ENCODE data around the gene GPT2. TPM values are rescaled to one million over a fixed set of nuclear protein-coding genes. Genes with fewer than 3 reads are reported as not detected.

GPT2 gene
- total RNA-seq, 1 donor from 2014 or later, result 17.4 TPM

DNA sequence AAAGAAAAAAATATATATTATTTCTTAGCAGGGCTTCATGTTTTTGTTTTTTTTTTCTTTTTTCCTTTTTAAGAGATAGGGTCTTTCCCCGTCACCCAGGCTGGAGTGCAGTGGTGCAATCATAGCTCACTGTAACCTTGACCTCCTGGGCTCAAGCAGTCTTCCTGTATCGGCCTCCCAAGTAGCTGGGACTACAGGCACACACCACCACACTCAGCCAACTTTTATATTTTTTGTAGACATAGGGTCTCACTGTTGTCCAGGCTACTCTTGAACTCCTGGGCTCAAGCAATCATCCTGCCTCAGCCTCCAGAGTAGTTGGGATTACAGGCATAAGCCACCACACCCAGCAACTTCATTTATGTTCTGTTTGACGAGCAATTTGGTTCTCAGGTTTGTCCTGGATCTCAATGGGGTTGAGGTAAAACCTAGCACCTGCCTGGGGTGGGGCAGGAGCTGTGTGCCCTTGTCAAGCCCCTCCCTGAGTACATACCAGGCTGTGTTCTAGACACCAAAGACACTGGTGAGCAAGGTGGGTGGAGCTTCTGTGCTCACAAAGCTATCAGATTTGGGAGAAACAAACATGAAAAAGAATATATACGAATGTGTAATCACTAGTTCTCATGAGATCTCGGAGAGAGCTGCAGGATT, 19.2 kb downstream of the GPT2 start:
- peaks cover 6% of the 10 kb centered on the region for H3K4me1 Mint-ChIP-seq
- TF ChIP-seq, protein P1, sequence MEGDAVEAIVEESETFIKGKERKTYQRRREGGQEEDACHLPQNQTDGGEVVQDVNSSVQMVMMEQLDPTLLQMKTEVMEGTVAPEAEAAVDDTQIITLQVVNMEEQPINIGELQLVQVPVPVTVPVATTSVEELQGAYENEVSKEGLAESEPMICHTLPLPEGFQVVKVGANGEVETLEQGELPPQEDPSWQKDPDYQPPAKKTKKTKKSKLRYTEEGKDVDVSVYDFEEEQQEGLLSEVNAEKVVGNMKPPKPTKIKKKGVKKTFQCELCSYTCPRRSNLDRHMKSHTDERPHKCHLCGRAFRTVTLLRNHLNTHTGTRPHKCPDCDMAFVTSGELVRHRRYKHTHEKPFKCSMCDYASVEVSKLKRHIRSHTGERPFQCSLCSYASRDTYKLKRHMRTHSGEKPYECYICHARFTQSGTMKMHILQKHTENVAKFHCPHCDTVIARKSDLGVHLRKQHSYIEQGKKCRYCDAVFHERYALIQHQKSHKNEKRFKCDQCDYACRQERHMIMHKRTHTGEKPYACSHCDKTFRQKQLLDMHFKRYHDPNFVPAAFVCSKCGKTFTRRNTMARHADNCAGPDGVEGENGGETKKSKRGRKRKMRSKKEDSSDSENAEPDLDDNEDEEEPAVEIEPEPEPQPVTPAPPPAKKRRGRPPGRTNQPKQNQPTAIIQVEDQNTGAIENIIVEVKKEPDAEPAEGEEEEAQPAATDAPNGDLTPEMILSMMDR (IDR thresholded peaks at IDR 0.05), result no peak
- H3K36me3 Mint-ChIP-seq (ENCODE audit: low read depth), result no peaks in the 10 kb centered on the region
- CTCF ChIA-PET, result interaction anchor here (1.6 kb wide), 1 partner anchor 230 kb away, joined by 5 read pairs; no protein-coding TSS in a partner anchor
- POLR2A ChIA-PET, result interaction anchor here (0.6 kb wide), 2 partner anchors 15 to 51 kb away, joined by 3 to 10 read pairs; no protein-coding TSS in a partner anchor
- H3K27me3 Mint-ChIP-seq, result no peaks in the 10 kb centered on the region
- no peak for ATAC-seq (ENCODE audit: low read depth)
- no peaks in the 10 kb centered on the region for H3K9me3 Mint-ChIP-seq
- DNase-seq, result no peak
- H3K27ac Mint-ChIP-seq, result peak overlapping the region; percentile 41
- intact Hi-C loops (cut with micrococcal nuclease), result no loop called here
- no peak overlapping the region for H3K4me3 Mint-ChIP-seq

DNA sequence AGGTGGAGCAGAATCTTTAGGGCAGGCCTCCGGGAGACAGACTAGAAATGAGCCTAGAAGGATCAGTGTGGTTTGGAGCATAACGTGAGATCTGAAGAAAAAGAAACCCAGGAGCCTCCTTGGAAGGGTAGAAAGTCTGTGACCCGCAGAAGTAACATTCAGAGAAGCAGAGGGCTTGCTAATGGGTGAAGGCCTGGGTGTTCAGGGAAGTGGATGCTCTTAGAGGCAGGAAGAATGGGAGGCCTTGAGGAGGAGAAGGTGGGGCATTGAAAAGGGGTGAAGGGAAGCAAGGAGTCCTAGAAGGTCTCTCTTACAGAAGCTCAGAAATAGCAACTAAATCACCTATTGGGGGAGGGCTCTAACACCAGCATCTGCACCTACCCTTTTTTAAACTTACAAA, 20.3 kb downstream of the GPT2 start:
- Mint-ChIP-seq H3K9me3 (no peaks in the 10 kb centered on the region), H3K4me3 (no peak overlapping the region), H3K36me3 (ENCODE audit: low read depth) (no peaks in the 10 kb centered on the region), H3K27ac (no peak overlapping the region), H3K4me1 (peaks cover 15% of the 10 kb centered on the region), H3K27me3 (no peaks in the 10 kb centered on the region)
- DNase-seq (no peak), ATAC-seq (ENCODE audit: low read depth) (no peak)
- CTCF ChIA-PET, result interaction anchor here (1.6 kb wide), 1 partner anchor 231 kb away, joined by 5 read pairs; no protein-coding TSS in a partner anchor
- POLR2A ChIA-PET, result interaction anchor here (0.7 kb wide), 1 partner anchor 21 kb away, joined by 4 read pairs; no protein-coding TSS in a partner anchor
- intact Hi-C loops (cut with micrococcal nuclease), result no loop called here
- TF ChIP-seq, protein P1 (IDR thresholded peaks at IDR 0.05), result no peak

DNA sequence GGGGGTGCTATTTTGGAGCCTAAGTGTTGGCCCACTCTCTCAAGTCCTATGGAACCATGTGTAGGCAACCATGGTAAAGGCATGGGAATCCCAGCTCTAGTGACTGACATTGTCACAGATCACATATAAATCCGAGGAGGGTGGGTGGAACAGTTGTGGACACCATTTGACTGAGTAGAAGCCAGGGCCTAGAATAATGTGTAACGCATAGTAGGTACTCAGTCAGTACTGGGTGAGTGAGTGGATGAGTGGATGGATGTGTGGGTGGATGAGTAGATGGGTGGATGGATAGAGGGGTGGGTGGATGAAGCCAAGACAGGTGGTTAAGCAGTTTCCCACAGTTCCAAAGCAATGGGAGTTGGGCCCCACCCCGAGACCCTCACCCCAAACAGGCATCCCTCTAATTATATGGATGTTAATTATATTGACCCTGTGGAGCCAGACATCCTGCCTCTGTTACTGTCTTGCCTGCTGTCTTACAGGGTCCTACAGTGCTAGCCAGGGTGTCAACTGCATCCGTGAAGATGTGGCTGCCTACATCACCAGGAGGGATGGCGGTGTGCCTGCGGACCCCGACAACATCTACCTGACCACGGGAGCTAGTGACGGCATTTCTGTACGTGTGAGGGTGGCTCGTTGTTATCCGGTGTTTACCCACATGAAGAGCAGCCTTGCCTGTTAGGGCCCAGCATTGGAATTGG, 22.3 kb downstream of the GPT2 start:
- TF ChIP-seq, protein P1 (IDR thresholded peaks at IDR 0.05), result no peak
- Mint-ChIP-seq H3K36me3 (ENCODE audit: low read depth) (no peaks in the 10 kb centered on the region), H3K4me1 (peaks cover 35% of the 10 kb centered on the region), H3K4me3 (no peak overlapping the region), H3K9me3 (no peaks in the 10 kb centered on the region), H3K27ac (no peak overlapping the region), H3K27me3 (no peaks in the 10 kb centered on the region)
- ChIA-PET POLR2A (no interaction called here), CTCF (interaction anchor here (0.7 to 1.1 kb wide), 4 partner anchors 18 to 233 kb away, joined by 3 to 4 read pairs (median 3); no protein-coding TSS in a partner anchor)
- intact Hi-C loops (cut with micrococcal nuclease), result no loop called here
- ATAC-seq (ENCODE audit: low read depth) (no peak), DNase-seq (no peak)

DNA sequence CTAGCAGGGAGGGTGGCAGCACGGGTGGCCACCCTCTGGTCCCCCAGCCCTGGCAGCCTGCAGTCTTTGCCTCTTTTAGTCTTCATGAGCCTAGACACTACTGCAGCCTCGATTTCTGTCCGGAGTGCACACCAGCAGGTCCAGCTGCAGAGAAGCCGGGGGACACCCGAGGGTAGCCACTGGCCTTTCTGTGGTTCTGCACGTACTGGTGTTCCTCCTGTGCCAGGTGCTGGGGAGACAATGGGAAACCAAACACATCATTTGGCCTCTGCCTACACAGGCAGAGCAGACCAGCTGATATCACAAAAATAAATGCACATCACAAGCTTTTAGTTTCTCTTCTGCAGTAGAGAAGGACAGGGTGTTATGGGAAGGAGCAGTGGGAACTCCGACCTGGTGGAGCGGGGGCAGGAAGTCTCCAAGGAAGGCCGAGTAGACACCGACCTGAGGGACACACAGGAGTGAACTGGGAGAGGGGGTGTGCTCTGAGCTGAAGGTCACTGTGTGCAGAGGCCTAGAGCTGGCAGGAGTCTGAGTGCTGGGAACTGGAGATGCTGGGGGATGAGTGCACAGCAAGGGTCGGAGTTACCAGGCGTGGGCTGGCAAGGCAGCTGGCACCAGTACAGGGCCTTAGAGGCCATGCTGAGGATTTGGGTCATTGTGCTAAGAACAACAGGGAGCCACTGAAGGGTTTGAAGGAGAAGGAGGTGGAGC, 23.1 kb downstream of the GPT2 start:
- Mint-ChIP-seq H3K4me1 (peaks cover 41% of the 10 kb centered on the region), H3K27me3 (no peaks in the 10 kb centered on the region), H3K36me3 (ENCODE audit: low read depth) (no peaks in the 10 kb centered on the region), H3K27ac (no peak overlapping the region), H3K4me3 (no peak overlapping the region), H3K9me3 (no peaks in the 10 kb centered on the region)
- ChIA-PET CTCF (interaction anchor here (0.7 to 4.2 kb wide), 3 partner anchors 19 to 53 kb away, joined by 3 to 47 read pairs (median 4); no protein-coding TSS in a partner anchor), POLR2A (no interaction called here)
- TF ChIP-seq, protein P1 (IDR thresholded peaks at IDR 0.05), result no peak
- intact Hi-C loops (cut with micrococcal nuclease), result no loop called here
- ATAC-seq (ENCODE audit: low read depth) (no peak), DNase-seq (no peak)
